Endothelial cell of umbilical vein (primary cell): ENCODE data around the gene PLD4. TPM values are rescaled to one million over a fixed set of nuclear protein-coding genes. Genes with fewer than 3 reads are reported as not detected.

ENCODE experiments used
- BruUV-seq: library from RNA; stranded (reverse); fragments of 400-500 nt; replicated peaks from 2 replicates; lab custom pipeline; 2021; lab: Mats Ljungman, UMichigan
- CTCF ChIA-PET: fragments of 300-600, 350-600 bp; sonication (Branson Sonifier 250); formaldehyde crosslinking; loops from one replicate; lab custom pipeline; 2021; ENCODE audit warnings: antibody characterized with exemption, inconsistent platforms; lab: Charles Lee
- POLR2A ChIA-PET: fragments of 300-600, 350-600 bp; sonication (Branson Sonifier 250); formaldehyde crosslinking; loops from one replicate; lab custom pipeline; 2021; ENCODE audit warnings: antibody characterized with exemption, inconsistent platforms; lab: Charles Lee
- DNase-seq: peaks from one replicate; pipeline ENCODE4 v3.0.0-alpha.2; 2011; ENCODE audit warnings: low read depth, low spot score
- FAIRE-seq: peaks from 2 replicates; lab custom pipeline; 2011; peaks lifted over from hg19 to GRCh38; lab: Jason Lieb, UNC
- H2AFZ ChIP-seq: 2 replicates; pipeline ENCODE4 v1.6.0; 2012; ENCODE audit warnings: low read depth, low read length, control low read depth, inconsistent platforms
- H3K27ac ChIP-seq: 2 replicates; pipeline ENCODE4 v1.5.1; 2011; ENCODE audit warnings: low read depth, mild to moderate bottlenecking, control low read depth, low read length, moderate library complexity; ENCODE audit not compliant: insufficient read depth
- H3K27me3 ChIP-seq, 2 experiments: 2 replicates each; pipeline versions ENCODE4 v1.6.0 to v1.6.1; 2011; ENCODE audit warnings: low read length in 2 of 2, mixed read lengths in 1 of 2; ENCODE audit not compliant: control insufficient read depth in 2 of 2, insufficient read depth in 2 of 2
- H3K36me3 ChIP-seq, 2 experiments: 2 replicates in 1 of 2; 3 replicates in 1 of 2; pipeline ENCODE4 v1.5.1; 2011; ENCODE audit warnings: low read length in 2 of 2, mild to moderate bottlenecking in 1 of 2, moderate library complexity in 1 of 2; ENCODE audit not compliant: control insufficient read depth in 2 of 2, insufficient read depth in 2 of 2; ENCODE audit errors: extremely low read depth in 1 of 2
- H3K4me1 ChIP-seq: 3 replicates; pipeline ENCODE4 v1.5.1; 2011; ENCODE audit warnings: mild to moderate bottlenecking, low read length; ENCODE audit not compliant: control insufficient read depth, insufficient read depth; ENCODE audit errors: extremely low read depth
- H3K4me2 ChIP-seq: 2 replicates; pipeline ENCODE4 v1.6.1; 2011; ENCODE audit warnings: low read length, control low read depth, mixed read lengths; ENCODE audit not compliant: insufficient read depth
- H3K4me3 ChIP-seq, 3 experiments: fragments of 200-600 bp in 1 of 3; sonication (generic), shearing (Covaris generic) in 1 of 3; replicated peaks in 1 of 3; 2 replicates each; pipeline ENCODE4 v1.5.1; 2011 to 2016; ENCODE audit warnings: control low read depth in 3 of 3, low read length in 3 of 3, mild to moderate bottlenecking in 2 of 3, inconsistent platforms in 1 of 3, low read depth in 1 of 3, moderate library complexity in 1 of 3; ENCODE audit not compliant: insufficient read depth in 1 of 3
- H3K79me2 ChIP-seq: 2 replicates; pipeline ENCODE4 v1.6.0; 2012; ENCODE audit warnings: low read length, inconsistent platforms; ENCODE audit not compliant: control insufficient read depth, insufficient read depth
- H3K9ac ChIP-seq: replicated peaks from 2 replicates; pipeline ENCODE3; 2011; ENCODE audit warnings: low read length, control low read depth; ENCODE audit not compliant: insufficient read depth; ENCODE audit errors: extremely low read depth
- H3K9me1 ChIP-seq: replicated peaks from 3 replicates; pipeline ENCODE4 v1.6.0; 2011; ENCODE audit warnings: mild to moderate bottlenecking, low read length; ENCODE audit not compliant: control insufficient read depth, insufficient read depth; ENCODE audit errors: extremely low read depth
- H3K9me3 ChIP-seq: replicated peaks from 2 replicates; pipeline ENCODE4 v1.5.1; 2012; ENCODE audit warnings: low read length, inconsistent platforms; ENCODE audit not compliant: control insufficient read depth, insufficient read depth
- H4K20me1 ChIP-seq: replicated peaks from 2 replicates; pipeline ENCODE3; 2011; ENCODE audit warnings: mild to moderate bottlenecking, low read length; ENCODE audit not compliant: control insufficient read depth, insufficient read depth; ENCODE audit errors: extremely low read depth
- EZH2 ChIP-seq: IDR thresholded peaks from 2 replicates; pipeline ENCODE4 v1.6.1; 2012; ENCODE audit warnings: borderline replicate concordance, low read depth, mild to moderate bottlenecking, moderate library complexity, low read length, inconsistent platforms; ENCODE audit not compliant: severe bottlenecking
- FOS ChIP-seq: IDR thresholded peaks from 2 replicates; pipeline ENCODE4 v1.6.1; 2011; ENCODE audit warnings: mild to moderate bottlenecking, low read length, moderate library complexity, borderline replicate concordance; ENCODE audit not compliant: insufficient read depth
- GATA2 ChIP-seq: IDR thresholded peaks from 2 replicates; pipeline ENCODE4 v1.7.0; 2011; ENCODE audit warnings: low read depth, mild to moderate bottlenecking, moderate library complexity, mixed read lengths, low read length; ENCODE audit not compliant: insufficient read length, insufficient read depth
- JUN ChIP-seq: IDR thresholded peaks from 2 replicates; pipeline ENCODE4 v1.6.1; 2011; ENCODE audit warnings: borderline replicate concordance, low read depth; ENCODE audit not compliant: insufficient read length, insufficient read depth
- MYC ChIP-seq: IDR thresholded peaks from one replicate; pipeline ENCODE4 v1.6.1; 2011; ENCODE audit warnings: mild to moderate bottlenecking, low read depth, low read length
- POLR2A ChIP-seq: IDR thresholded peaks from 2 replicates; pipeline ENCODE4 v1.6.1; 2012; ENCODE audit warnings: low read depth, mild to moderate bottlenecking, control low read depth, low read length
- POLR2AphosphoS5 ChIP-seq: IDR thresholded peaks from 2 replicates; pipeline ENCODE4 v1.6.1; 2012; ENCODE audit warnings: low read depth, mild to moderate bottlenecking, control low read depth, low read length, moderate library complexity; ENCODE audit not compliant: insufficient read depth
- dilution Hi-C: fragments of 300-500 bp; cut with MboI; formaldehyde crosslinking; loops from one replicate; pipeline ENCODE4 v1.15.0; 2019; ENCODE audit warnings: low sequenced_read_pairs; ENCODE audit not compliant: extremely low pct_ligation_motif_present
- intact Hi-C: fragments of 100-400 bp; cut with micrococcal nuclease; formaldehyde crosslinking; loops from one replicate; pipeline ENCODE4 v1.10.0; 2022
- polyA plus RNA-seq, 4 experiments: library from polyadenylated mRNA; depleted of rRNA in 3 of 4; stranded (reverse) in 3 of 4; unstranded in 1 of 4; fragments of >200 nt; gene quantifications; 2 replicates each; pipeline versions ENCODE4 v1.2.1 to v1.2.3, GENCODE V29; 2011 to 2012; ENCODE audit warnings: missing spikeins in 1 of 4
- total RNA-seq: library from RNA; stranded (reverse); gene quantifications from 2 replicates; pipeline ENCODE4 v1.2.3, GENCODE V29; 2021
- TF ChIP-seq, protein P1 (sequence below): IDR thresholded peaks from 2 replicates; pipeline ENCODE4 v1.6.1; 2011; ENCODE audit not compliant: insufficient read depth, insufficient read length
- TF ChIP-seq, protein P2 (sequence below), 2 donors: IDR thresholded peaks; 1 replicate in 1 of 2; 2 replicates in 1 of 2; pipeline ENCODE4 v1.5.1; 2011; ENCODE audit warnings: low read length in 2 of 2, mild to moderate bottlenecking in 2 of 2, moderate library complexity in 2 of 2, control low read depth in 1 of 2, inconsistent platforms in 1 of 2, low read depth in 1 of 2; ENCODE audit not compliant: insufficient read depth in 1 of 2; ENCODE audit errors: extremely low read depth in 1 of 2

The PLD4 gene
- total and polyA plus RNA-seq, 2 donors (not counting 3 experiments of a cell fraction or from before 2014, with no cell fraction given) = 0.01 to 0.11 TPM

DNA sequence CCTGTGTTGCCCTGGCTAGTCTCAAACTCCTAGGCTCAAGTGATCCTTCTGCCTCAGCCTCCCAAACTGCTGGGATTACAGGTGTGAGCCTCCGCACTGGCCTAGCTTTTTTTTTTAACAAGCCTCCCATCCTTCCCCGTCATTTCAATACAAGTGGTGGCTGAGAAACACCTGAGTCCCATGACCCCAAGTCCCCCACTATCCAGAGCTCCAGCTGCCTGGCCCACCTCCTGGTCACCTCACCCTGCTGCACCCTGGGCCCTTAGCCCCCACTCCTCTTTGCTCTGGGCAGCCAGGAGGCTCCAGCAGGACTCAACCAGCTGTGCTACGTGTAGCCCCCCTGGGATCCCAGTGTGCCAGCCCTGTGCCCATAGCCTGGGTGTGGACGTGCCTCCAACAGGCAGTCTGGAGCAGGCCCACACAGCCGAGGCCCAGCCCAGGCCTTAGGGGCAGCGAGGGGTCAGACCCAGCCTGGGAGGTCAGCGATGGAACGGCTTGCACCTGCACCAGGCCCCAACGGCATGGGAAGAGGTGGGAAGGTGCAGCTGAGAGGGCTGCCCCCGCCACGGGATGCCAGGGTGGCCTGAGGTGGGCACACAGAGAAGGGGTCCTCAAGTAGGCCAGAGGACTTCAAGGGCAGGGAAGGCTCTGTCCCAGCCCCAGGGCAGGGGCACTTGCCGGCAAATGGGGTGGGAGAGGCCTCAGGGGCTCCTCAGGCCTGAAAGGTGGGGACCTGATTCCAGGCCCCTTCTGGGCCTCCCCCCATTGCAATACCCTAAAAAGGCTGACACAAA is 47.0 kb downstream of the PLD4 start:
- Histone ChIP-seq H3K9me1 (no peaks in the 10 kb centered on the region), H3K79me2 (peaks cover 24% of the 10 kb centered on the region), H2AFZ (no peak overlapping the region), H3K4me2 (no peak overlapping the region), H4K20me1 (no peaks in the 10 kb centered on the region), H3K36me3 (no peaks in the 10 kb centered on the region), H3K4me1 (peaks cover 76% of the 10 kb centered on the region), H3K27me3 (no peaks in the 10 kb centered on the region), H3K9me3 (no peaks in the 10 kb centered on the region), H3K4me3 (no peak overlapping the region), H3K27ac (peak overlapping the region; percentile 89), H3K9ac (peak overlapping the region; percentile 48)
- FAIRE-seq (peak; percentile 18), DNase-seq (no peak)
- TF ChIP-seq POLR2AphosphoS5 (no peak), FOS (no peak), JUN (no peak), EZH2 (no peak), POLR2A (no peak), GATA2 (no peak), MYC (no peak)
- TF ChIP-seq, protein P1, sequence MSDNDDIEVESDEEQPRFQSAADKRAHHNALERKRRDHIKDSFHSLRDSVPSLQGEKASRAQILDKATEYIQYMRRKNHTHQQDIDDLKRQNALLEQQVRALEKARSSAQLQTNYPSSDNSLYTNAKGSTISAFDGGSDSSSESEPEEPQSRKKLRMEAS = no peak
- TF ChIP-seq, protein P2, sequence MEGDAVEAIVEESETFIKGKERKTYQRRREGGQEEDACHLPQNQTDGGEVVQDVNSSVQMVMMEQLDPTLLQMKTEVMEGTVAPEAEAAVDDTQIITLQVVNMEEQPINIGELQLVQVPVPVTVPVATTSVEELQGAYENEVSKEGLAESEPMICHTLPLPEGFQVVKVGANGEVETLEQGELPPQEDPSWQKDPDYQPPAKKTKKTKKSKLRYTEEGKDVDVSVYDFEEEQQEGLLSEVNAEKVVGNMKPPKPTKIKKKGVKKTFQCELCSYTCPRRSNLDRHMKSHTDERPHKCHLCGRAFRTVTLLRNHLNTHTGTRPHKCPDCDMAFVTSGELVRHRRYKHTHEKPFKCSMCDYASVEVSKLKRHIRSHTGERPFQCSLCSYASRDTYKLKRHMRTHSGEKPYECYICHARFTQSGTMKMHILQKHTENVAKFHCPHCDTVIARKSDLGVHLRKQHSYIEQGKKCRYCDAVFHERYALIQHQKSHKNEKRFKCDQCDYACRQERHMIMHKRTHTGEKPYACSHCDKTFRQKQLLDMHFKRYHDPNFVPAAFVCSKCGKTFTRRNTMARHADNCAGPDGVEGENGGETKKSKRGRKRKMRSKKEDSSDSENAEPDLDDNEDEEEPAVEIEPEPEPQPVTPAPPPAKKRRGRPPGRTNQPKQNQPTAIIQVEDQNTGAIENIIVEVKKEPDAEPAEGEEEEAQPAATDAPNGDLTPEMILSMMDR (IDR thresholded peaks at IDR 0.05; ENCODE audit: extremely low read depth in 1 of 2, insufficient read depth in 1 of 2, low read depth in 1 of 2, low read length in 2 of 2) = no peak
- CTCF ChIA-PET = interaction anchor here (2.8 to 4.4 kb wide), 4 partner anchors 37 to 74 kb away, joined by 10 to 39 read pairs (median 28); partner anchors contain the start of gene CDCA4
- intact Hi-C loops (loop anchor here (2.0 to 10.0 kb wide), 3 partner anchors 49 to 207 kb away; partner anchors contain the start of genes CDCA4 and JAG2), dilution Hi-C loops (no loop called here)
- BruUV-seq = no TSS peak
- POLR2A ChIA-PET = interaction anchor here (1.8 kb wide), 1 partner anchor 49 kb away, joined by 7 read pairs; the partner anchor contains the start of gene CDCA4
